H1 (cell line): Measurements from ENCODE around the gene TMEM131L. TPM values are rescaled to one million over a fixed set of nuclear protein-coding genes. Genes with fewer than 3 reads are reported as not detected.

Experiments
- CTCF ChIA-PET: fragments of 300-600 bp; sonication (Branson Sonifier 250); formaldehyde crosslinking; loops from one replicate; lab custom pipeline; 2021; ENCODE audit not compliant: partially characterized antibody; lab: Charles Lee
- POLR2A ChIA-PET: fragments of 300-600 bp; sonication (Branson Sonifier 250); formaldehyde crosslinking; loops from one replicate; lab custom pipeline; 2021; ENCODE audit warnings: inconsistent platforms; ENCODE audit not compliant: partially characterized antibody; lab: Charles Lee
- DNase-seq, 2 experiments: peaks; one replicate each; pipeline versions ENCODE4 v3.0.0 to v3.0.0-alpha.2; 2010 to 2022; ENCODE audit warnings: low spot score in 2 of 2, low read depth in 1 of 2, mixed read lengths in 1 of 2
- FAIRE-seq: peaks from 2 replicates; lab custom pipeline; 2011; peaks lifted over from hg19 to GRCh38; lab: Jason Lieb, UNC
- H2AFZ ChIP-seq: 2 replicates; pipeline ENCODE4 v1.8.1; 2012; ENCODE audit warnings: low read length, inconsistent platforms
- H2AK5ac ChIP-seq: 2 replicates; pipeline ENCODE4 v1.6.1; 2013; ENCODE audit warnings: low read depth, low read length
- H2BK120ac ChIP-seq: replicated peaks from 2 replicates; pipeline ENCODE3; 2013; ENCODE audit warnings: low read depth, low read length, inconsistent platforms
- H2BK12ac ChIP-seq: 2 replicates; pipeline ENCODE4 v1.6.1; 2013; ENCODE audit warnings: low read depth, low read length
- H2BK15ac ChIP-seq: 2 replicates; pipeline ENCODE4 v1.6.1; 2013; ENCODE audit warnings: low read length
- H2BK20ac ChIP-seq: 2 replicates; pipeline ENCODE4 v1.6.1; 2013; ENCODE audit warnings: low read length
- H2BK5ac ChIP-seq: 2 replicates; pipeline ENCODE4 v1.6.1; 2013; ENCODE audit warnings: low read depth, low read length
- H3K14ac ChIP-seq: 2 replicates; pipeline ENCODE4 v1.6.1; 2013; ENCODE audit warnings: inconsistent platforms; ENCODE audit not compliant: insufficient read length
- H3K18ac ChIP-seq: 2 replicates; pipeline ENCODE4 v1.6.1; 2013; ENCODE audit warnings: low read length; ENCODE audit errors: extremely low read depth
- H3K23ac ChIP-seq: 2 replicates; pipeline ENCODE4 v1.6.1; 2013; ENCODE audit warnings: inconsistent platforms; ENCODE audit not compliant: insufficient read length
- H3K23me2 ChIP-seq: 2 replicates; pipeline ENCODE4 v1.6.1; 2013; ENCODE audit warnings: low read depth, low read length
- H3K27ac ChIP-seq: 2 replicates; pipeline ENCODE4 v1.6.1; 2011; ENCODE audit warnings: low read depth, low read length, inconsistent platforms
- H3K27me3 ChIP-seq, 4 experiments: replicated peaks in 1 of 4; 1 replicate in 1 of 4; 2 replicates in 3 of 4; pipeline versions ENCODE4 v1.6.1 to v1.8.1; 2011 to 2013; ENCODE audit warnings: low read length in 3 of 4, mild to moderate bottlenecking in 3 of 4, inconsistent platforms in 2 of 4, mixed read lengths in 2 of 4, moderate library complexity in 1 of 4; ENCODE audit not compliant: control insufficient read depth in 3 of 4, insufficient read depth in 3 of 4; ENCODE audit errors: extremely low read depth in 1 of 4
- H3K36me3 ChIP-seq, 4 experiments: 2 replicates each; pipeline versions ENCODE4 v1.6.1 to v1.8.1; 2011 to 2013; ENCODE audit warnings: mild to moderate bottlenecking in 4 of 4, low read length in 3 of 4, moderate library complexity in 2 of 4, control low read depth in 1 of 4, inconsistent platforms in 1 of 4; ENCODE audit not compliant: insufficient read depth in 4 of 4, control insufficient read depth in 2 of 4
- H3K4ac ChIP-seq: replicated peaks from 2 replicates; pipeline ENCODE3; 2013; ENCODE audit warnings: low read length, low read depth, mixed read lengths, inconsistent platforms; ENCODE audit not compliant: insufficient read length
- H3K4me1 ChIP-seq, 4 experiments: replicated peaks in 1 of 4; 1 replicate in 1 of 4; 2 replicates in 3 of 4; pipeline versions ENCODE4 v1.6.1 to v1.8.1; 2011 to 2013; ENCODE audit warnings: low read length in 3 of 4, inconsistent platforms in 2 of 4, mixed read lengths in 1 of 4; ENCODE audit not compliant: insufficient read depth in 4 of 4, control insufficient read depth in 3 of 4
- H3K4me2 ChIP-seq, 2 experiments: 2 replicates each; pipeline versions ENCODE4 v1.6.1 to v1.8.1; 2011 to 2013; ENCODE audit warnings: low read depth in 2 of 2, low read length in 2 of 2, control low read depth in 1 of 2, inconsistent platforms in 1 of 2, mild to moderate bottlenecking in 1 of 2; ENCODE audit not compliant: insufficient read depth in 1 of 2
- H3K4me3 ChIP-seq, 4 experiments: fragments of 200-600, 300-600 bp in 1 of 4; sonication (generic), shearing (Covaris generic), sonication (Bioruptor Twin) in 1 of 4; 2 replicates each; pipeline versions ENCODE4 v1.5.1 to v1.8.1; 2011 to 2016; ENCODE audit warnings: low read length in 4 of 4, low read depth in 3 of 4, control low read depth in 2 of 4, inconsistent platforms in 2 of 4, mild to moderate bottlenecking in 2 of 4, mixed read lengths in 1 of 4, moderate library complexity in 1 of 4; ENCODE audit not compliant: insufficient read depth in 2 of 4; ENCODE audit errors: extremely low read depth in 1 of 4
- H3K56ac ChIP-seq: replicated peaks from 2 replicates; pipeline ENCODE3; 2013; ENCODE audit warnings: low read depth, mild to moderate bottlenecking, mixed read lengths, low read length, inconsistent platforms; ENCODE audit not compliant: insufficient read length
- H3K79me1 ChIP-seq: 2 replicates; pipeline ENCODE4 v1.6.1; 2013; ENCODE audit warnings: low read depth, low read length, control low read depth
- H3K79me2 ChIP-seq, 2 experiments: 2 replicates each; pipeline versions ENCODE4 v1.6.1 to v1.8.1; 2012 to 2013; ENCODE audit warnings: low read length in 2 of 2, mild to moderate bottlenecking in 2 of 2, inconsistent platforms in 1 of 2; ENCODE audit not compliant: insufficient read depth in 2 of 2, control insufficient read depth in 1 of 2
- H3K9ac ChIP-seq, 4 experiments: replicated peaks in 1 of 4; 1 replicate in 1 of 4; 2 replicates in 3 of 4; pipeline versions ENCODE4 v1.6.1 to v1.8.1; 2011 to 2013; ENCODE audit warnings: low read depth in 3 of 4, low read length in 3 of 4, control low read depth in 2 of 4, mild to moderate bottlenecking in 2 of 4, moderate library complexity in 2 of 4, inconsistent platforms in 1 of 4; ENCODE audit errors: extremely low read depth in 1 of 4
- H3K9me3 ChIP-seq, 2 experiments: 2 replicates each; pipeline versions ENCODE4 v1.6.1 to v1.8.1; 2012 to 2013; ENCODE audit warnings: mild to moderate bottlenecking in 2 of 2, moderate library complexity in 2 of 2, control low read depth in 1 of 2, inconsistent platforms in 1 of 2, low read depth in 1 of 2, low read length in 1 of 2, mixed read lengths in 1 of 2; ENCODE audit not compliant: insufficient read depth in 2 of 2
- H4K20me1 ChIP-seq, 2 experiments: replicated peaks in 1 of 2; 2 replicates each; pipeline versions ENCODE3 to v1.8.1; 2011 to 2013; ENCODE audit warnings: inconsistent platforms in 2 of 2, low read length in 2 of 2, mild to moderate bottlenecking in 1 of 2; ENCODE audit not compliant: insufficient read depth in 2 of 2, control insufficient read depth in 1 of 2
- H4K5ac ChIP-seq: 2 replicates; pipeline ENCODE4 v1.6.1; 2013; ENCODE audit warnings: low read length, low read depth, mixed read lengths, inconsistent platforms; ENCODE audit not compliant: insufficient read length
- H4K8ac ChIP-seq: 2 replicates; pipeline ENCODE4 v1.8.0; 2013; ENCODE audit warnings: mild to moderate bottlenecking, moderate library complexity, low read length, inconsistent platforms; ENCODE audit not compliant: insufficient read depth; ENCODE audit errors: extremely low read depth
- H4K91ac ChIP-seq: replicated peaks from 2 replicates; pipeline ENCODE3; 2013; ENCODE audit warnings: low read length, mixed read lengths, inconsistent platforms; ENCODE audit not compliant: insufficient read length
- BACH1 ChIP-seq: IDR thresholded peaks from 2 replicates; pipeline ENCODE4 v1.6.1; 2012; ENCODE audit warnings: low read length, improper control_type of control experiment
- CBX8 ChIP-seq: fragments of 300-800, 300-1000 bp; sonication (generic); IDR thresholded peaks from 2 replicates; pipeline ENCODE4 v1.7.1; 2016; ENCODE audit warnings: low read depth, low read length, borderline replicate concordance
- GABPA ChIP-seq: IDR thresholded peaks from 2 replicates; pipeline ENCODE4 v1.6.1; 2011; ENCODE audit warnings: mild to moderate bottlenecking, low read length, moderate library complexity, borderline replicate concordance; ENCODE audit not compliant: insufficient read depth
- HDAC6 ChIP-seq: IDR thresholded peaks from one replicate; pipeline ENCODE4 v1.7.1; 2012; ENCODE audit warnings: low read depth, mild to moderate bottlenecking, inconsistent platforms, low read length, moderate library complexity
- KDM4A ChIP-seq: IDR thresholded peaks from one replicate; pipeline ENCODE4 v1.7.1; 2012; ENCODE audit warnings: low read depth, mild to moderate bottlenecking, moderate library complexity, low read length, inconsistent platforms; ENCODE audit not compliant: severe bottlenecking
- RBBP5 ChIP-seq: IDR thresholded peaks from 2 replicates; pipeline ENCODE4 v1.7.1; 2012; ENCODE audit warnings: low read depth, mild to moderate bottlenecking, inconsistent platforms, low read length, moderate library complexity, borderline replicate concordance
- SIRT6 ChIP-seq: IDR thresholded peaks from one replicate; pipeline ENCODE4 v1.7.1; 2012; ENCODE audit warnings: low read length, inconsistent platforms
- SP2 ChIP-seq: IDR thresholded peaks from 2 replicates; pipeline ENCODE4 v1.6.1; 2012; ENCODE audit warnings: mild to moderate bottlenecking, low read length, inconsistent platforms
- TAF1 ChIP-seq: IDR thresholded peaks from 2 replicates; pipeline ENCODE4 v1.6.1; 2011; ENCODE audit warnings: mild to moderate bottlenecking, low read depth, low read length
- TBP ChIP-seq: IDR thresholded peaks from 2 replicates; pipeline ENCODE4 v1.6.1; 2011; ENCODE audit warnings: low read depth, low read length, improper control_type of control experiment
- WGBS, 2 experiments: shearing (Covaris generic) in 1 of 2; methylation state at CpG; one replicate each; pipeline versions ENCODE4 v1.1.6 to v1.1.7; 2013 to 2015; ENCODE audit warnings: low lambda C conversion rate in 2 of 2, mixed read lengths in 2 of 2, inconsistent platforms in 1 of 2, low coverage in 1 of 2, missing lambda C conversion rate in 1 of 2; ENCODE audit not compliant: insufficient replicate concordance in 2 of 2, insufficient coverage in 1 of 2, insufficient read length in 1 of 2; ENCODE audit errors: extremely low coverage in 1 of 2, missing lambda C conversion rate in 1 of 2; 5-methylcytosine and 5-hydroxymethylcytosine counted together
- polyA plus RNA-seq, 7 experiments: library from polyadenylated mRNA; depleted of rRNA in 3 of 7; stranded (reverse) in 5 of 7; unstranded in 2 of 7; fragments of >200 nt in 5 of 7; fragments of 200-250 nt in 2 of 7; gene quantifications; 1 replicate in 5 of 7; 2 replicates in 1 of 7; 4 replicates in 1 of 7; pipeline versions ENCODE4 v1.2.1 to v1.2.3, GENCODE V29; 2011 to 2013; ENCODE audit warnings: missing spikeins in 2 of 7, mixed read lengths in 2 of 7
- total RNA-seq: library from RNA; stranded (reverse); fragmentation: NEBNext Ultra II Directional; extraction: Animal tissue kit (Norgen Biotek cat#: 25700); gene quantifications from 2 replicates; pipeline ENCODE4 v1.2.1, GENCODE V29; 2021
- TF ChIP-seq, protein P1 (sequence below): IDR thresholded peaks from 2 replicates; pipeline ENCODE4 v1.6.1; 2011; ENCODE audit warnings: low read length, improper control_type of control experiment
- TF ChIP-seq, protein P2 (sequence below): IDR thresholded peaks from 2 replicates; pipeline ENCODE4 v1.6.1; 2012; ENCODE audit warnings: low read length, inconsistent platforms

Gene TMEM131L
- total and polyA plus RNA-seq, 2 of the 8 experiments (the other 6 are each of a cell fraction or from before 2014, with no cell fraction given): 14.3 to 26.1 TPM

DNA sequence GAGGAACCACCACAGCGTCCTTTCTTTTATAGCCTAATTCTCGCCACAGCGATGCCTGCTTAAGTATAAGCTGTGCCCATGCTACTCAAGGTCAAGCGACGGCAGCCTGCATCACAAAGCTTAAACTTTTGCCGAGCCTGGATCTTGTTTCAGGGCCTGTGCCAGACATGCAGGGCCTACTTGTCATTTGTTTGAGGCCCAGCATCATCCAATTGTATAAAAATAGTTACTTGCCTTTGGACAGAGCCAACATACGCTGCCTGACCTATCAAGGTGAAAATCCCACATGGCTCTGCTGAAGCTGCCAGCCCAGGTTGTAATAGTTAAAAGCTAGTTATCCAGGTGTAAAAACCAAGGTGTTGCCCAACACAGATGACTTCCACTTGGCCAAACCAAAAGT is 107.1 kb downstream of the TMEM131L start:
- ChIA-PET POLR2A (interaction anchor here (1.1 kb wide), 1 partner anchor 232 kb away, joined by 3 read pairs; no protein-coding TSS in a partner anchor), CTCF (interaction anchor here (0.6 to 1.9 kb wide), 8 partner anchors 24 to 430 kb away, joined by 3 to 11 read pairs (median 6); no protein-coding TSS in a partner anchor)
- Histone ChIP-seq H4K91ac (no peak overlapping the region), H3K79me1 (peaks cover 3% of the 10 kb centered on the region; the same call in 1 of the 2 replicates), H4K20me1 (no peaks in the 10 kb centered on the region), H3K4ac (no peak overlapping the region), H2BK5ac (no peak overlapping the region), H3K9me3 (no peaks in the 10 kb centered on the region), H3K4me2 (no peak overlapping the region), H2AK5ac (no peak overlapping the region), H3K4me3 (no peak overlapping the region), H2BK120ac (no peak overlapping the region), H3K14ac (no peak overlapping the region), H2BK12ac (no peak overlapping the region), H3K4me1 (no peaks in the 10 kb centered on the region), H3K56ac (no peak overlapping the region), H3K27me3 (no peaks in the 10 kb centered on the region), H3K79me2 (no peaks in the 10 kb centered on the region), H3K23ac (no peak overlapping the region), H3K36me3 (no peaks in the 10 kb centered on the region), H3K9ac (no peak overlapping the region), H4K8ac (no peak overlapping the region), H2AFZ (no peak overlapping the region), H3K18ac (no peak overlapping the region), H3K23me2 (no peaks in the 10 kb centered on the region; the same call in 1 of the 2 replicates), H3K27ac (no peak overlapping the region), H2BK20ac (no peak overlapping the region), H4K5ac (no peak overlapping the region), H2BK15ac (no peak overlapping the region)
- 95% methylated on average over 7 of the region's 7 CpGs; no CpG with 5 or more reads in 1 of the 2 experiments for WGBS, 2 experiments
- DNase-seq: no peak
- FAIRE-seq: no peak
- TF ChIP-seq, protein P1, sequence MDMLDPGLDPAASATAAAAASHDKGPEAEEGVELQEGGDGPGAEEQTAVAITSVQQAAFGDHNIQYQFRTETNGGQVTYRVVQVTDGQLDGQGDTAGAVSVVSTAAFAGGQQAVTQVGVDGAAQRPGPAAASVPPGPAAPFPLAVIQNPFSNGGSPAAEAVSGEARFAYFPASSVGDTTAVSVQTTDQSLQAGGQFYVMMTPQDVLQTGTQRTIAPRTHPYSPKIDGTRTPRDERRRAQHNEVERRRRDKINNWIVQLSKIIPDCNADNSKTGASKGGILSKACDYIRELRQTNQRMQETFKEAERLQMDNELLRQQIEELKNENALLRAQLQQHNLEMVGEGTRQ: no peak
- TF ChIP-seq, protein P2, sequence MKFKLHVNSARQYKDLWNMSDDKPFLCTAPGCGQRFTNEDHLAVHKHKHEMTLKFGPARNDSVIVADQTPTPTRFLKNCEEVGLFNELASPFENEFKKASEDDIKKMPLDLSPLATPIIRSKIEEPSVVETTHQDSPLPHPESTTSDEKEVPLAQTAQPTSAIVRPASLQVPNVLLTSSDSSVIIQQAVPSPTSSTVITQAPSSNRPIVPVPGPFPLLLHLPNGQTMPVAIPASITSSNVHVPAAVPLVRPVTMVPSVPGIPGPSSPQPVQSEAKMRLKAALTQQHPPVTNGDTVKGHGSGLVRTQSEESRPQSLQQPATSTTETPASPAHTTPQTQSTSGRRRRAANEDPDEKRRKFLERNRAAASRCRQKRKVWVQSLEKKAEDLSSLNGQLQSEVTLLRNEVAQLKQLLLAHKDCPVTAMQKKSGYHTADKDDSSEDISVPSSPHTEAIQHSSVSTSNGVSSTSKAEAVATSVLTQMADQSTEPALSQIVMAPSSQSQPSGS: no peak
- TF ChIP-seq HDAC6 (no peak), RBBP5 (no peak), TAF1 (no peak), SP2 (no peak), GABPA (no peak), KDM4A (no peak), SIRT6 (no peak), CBX8 (no peak), BACH1 (no peak), TBP (no peak)
